ENCODE data around the gene SIX3. TPM values are rescaled to one million over a fixed set of nuclear protein-coding genes. Genes with fewer than 3 reads are reported as not detected.

The SIX3 gene
- total RNA-seq, 1 experiment from 2014 or later, result not detected

DNA sequence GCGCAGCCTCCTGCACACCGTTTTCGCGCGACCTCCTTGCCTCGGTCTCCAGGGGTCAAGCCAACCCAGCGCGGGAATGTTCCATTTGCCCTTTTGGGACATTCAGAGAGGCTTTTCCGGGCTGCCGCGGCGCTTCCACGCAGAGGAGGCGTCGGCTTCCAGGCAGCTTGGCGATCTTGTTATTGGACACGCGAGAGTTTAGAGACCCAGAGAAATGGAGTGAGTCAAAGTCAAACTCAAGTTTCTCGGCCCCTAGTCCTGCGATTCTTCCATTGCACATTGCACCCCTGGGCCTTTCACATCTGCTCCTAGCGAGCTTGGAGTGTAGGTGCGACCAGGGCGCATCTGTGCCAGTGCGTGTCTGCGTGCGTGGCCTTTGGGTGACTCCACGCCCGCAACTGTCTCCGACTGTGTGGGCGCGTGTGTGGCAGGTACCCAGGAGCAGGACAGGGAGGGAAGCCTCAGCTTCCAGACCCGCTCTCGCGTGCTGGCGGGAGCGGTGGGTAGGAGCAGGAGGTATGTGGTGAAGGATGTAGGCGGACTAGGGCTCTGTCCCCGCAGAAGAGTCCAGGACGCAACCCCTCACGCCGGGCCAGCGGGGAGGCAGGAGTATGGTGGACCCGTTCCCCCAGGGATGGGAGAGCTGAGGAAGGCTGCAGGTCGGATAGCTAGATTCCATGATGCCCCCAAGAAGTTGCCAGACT lies 13.5 kb downstream of the SIX3 start:
- no peak for DNase-seq (ENCODE audit: low read depth)

DNA sequence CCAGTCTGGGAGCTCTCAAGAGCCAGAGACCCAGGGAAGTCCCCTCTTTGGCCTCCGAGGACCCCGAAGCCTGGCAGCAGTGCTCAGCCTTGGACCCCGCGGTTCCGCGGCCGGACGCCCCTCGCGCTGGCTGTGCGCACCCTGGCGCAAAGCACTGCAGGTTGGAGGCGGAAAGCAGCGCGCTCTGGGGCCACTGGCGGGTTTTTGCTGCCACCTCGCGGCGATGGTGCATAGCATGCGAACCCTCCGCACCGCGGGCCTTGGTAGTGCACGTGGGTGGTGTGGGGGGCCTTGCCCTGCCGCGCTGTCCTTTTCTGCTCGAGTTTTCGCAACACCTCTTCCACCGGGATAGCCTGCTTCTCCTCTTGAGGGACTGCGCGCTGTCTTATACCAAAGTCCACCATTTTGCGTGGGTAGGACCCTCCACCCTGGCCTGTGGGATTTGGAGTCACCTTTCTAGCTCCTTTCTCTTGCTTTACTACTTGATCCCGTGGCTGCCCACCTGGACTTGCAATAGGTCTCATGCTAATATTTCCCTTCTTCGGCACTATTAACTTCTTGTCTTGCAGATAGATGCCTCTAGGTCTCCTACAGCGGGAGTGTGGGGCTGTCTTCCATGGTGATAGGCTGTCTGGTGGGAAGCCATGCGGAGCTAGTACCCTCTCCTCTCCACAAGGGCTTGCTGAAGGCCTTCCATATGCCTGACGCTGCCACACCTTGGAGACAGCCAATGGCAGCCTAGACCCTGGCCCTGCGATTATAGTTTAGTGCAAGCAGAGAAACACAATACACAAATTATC lies 14.3 kb downstream of the SIX3 start:
- peak; percentile 60 for DNase-seq (ENCODE audit: low read depth)

- no peak for DNase-seq (ENCODE audit: low read depth)
Measured at GRCh38 chr2:44956843-44957242, 15.3 kb downstream of the SIX3 start.

DNA sequence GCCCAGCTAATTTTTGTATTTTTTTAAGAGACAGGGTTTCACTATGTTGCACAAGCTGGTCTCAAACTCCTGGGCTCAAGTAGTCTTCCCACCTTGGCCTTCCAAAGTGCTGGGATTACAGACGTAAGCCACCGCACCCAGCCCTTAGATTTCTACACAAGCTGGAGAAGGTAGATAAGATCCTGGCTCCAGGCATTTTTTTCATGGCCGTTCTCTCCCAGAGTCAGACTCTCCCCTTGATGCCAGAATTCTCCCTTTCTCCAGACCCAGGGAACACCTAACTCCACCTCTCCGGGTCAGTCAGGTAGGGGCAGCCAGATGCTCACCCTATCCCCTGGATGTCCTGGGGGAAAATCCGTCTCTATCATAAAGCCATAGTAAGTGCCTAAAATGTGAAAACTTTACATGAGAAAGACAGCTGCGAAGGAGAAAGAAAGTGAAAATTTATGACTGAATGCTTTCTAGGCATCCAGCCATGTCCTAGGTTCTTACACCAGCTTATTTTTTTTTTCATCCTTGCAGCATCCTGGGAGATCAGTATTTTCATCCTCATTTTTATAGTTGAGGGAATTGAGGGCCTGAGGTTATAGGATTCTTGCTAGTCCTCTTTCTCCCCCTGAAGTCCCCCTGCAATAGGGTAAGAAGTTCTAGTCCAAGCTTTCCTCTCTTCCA lies 16.3 kb downstream of the SIX3 start:
- DNase-seq (ENCODE audit: low read depth), result no peak

GRCh38 chr2:44959855-44960254 lies 18.4 kb downstream of the SIX3 start:
- no peak for DNase-seq (ENCODE audit: low read depth)

- DNase-seq (ENCODE audit: low read depth), result no peak
Measured at GRCh38 chr2:44960871-44961270, 19.4 kb downstream of the SIX3 start.

DNA sequence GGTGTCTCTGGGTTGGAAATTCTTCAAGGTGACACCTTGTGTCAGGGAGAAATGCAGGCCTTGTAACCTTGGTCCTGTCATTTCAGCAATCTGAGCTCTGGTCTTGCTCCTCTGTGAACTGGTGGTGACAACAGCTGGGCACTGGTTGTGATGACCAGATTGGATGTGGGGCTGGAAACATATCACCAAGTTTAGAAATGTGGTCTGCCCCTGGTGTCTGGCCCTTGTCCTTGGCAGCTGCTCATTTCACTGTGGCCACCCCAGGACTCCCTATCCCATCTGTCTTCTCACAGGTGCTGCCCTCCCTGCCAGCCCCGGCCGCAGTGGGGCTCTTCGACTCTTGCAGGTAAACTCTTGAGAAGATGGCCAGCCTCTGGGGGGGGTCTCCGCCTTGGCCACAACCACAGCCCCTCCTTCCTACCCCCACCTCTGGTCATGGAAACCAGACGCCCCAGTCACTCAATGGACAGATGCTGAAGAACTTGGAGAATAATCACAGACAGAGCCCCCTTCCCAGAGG lies 20.7 kb downstream of the SIX3 start:
- DNase-seq (ENCODE audit: low read depth), result no peak

GRCh38 chr2:44964752-44965236 lies 23.3 kb downstream of the SIX3 start:
- DNase-seq (ENCODE audit: low read depth), result no peak

GRCh38 chr2:44965684-44966083 lies 24.2 kb downstream of the SIX3 start:
- DNase-seq (ENCODE audit: low read depth), result no peak

GRCh38 chr2:44967056-44967455 lies 25.6 kb downstream of the SIX3 start:
- no peak for DNase-seq (ENCODE audit: low read depth)

DNA sequence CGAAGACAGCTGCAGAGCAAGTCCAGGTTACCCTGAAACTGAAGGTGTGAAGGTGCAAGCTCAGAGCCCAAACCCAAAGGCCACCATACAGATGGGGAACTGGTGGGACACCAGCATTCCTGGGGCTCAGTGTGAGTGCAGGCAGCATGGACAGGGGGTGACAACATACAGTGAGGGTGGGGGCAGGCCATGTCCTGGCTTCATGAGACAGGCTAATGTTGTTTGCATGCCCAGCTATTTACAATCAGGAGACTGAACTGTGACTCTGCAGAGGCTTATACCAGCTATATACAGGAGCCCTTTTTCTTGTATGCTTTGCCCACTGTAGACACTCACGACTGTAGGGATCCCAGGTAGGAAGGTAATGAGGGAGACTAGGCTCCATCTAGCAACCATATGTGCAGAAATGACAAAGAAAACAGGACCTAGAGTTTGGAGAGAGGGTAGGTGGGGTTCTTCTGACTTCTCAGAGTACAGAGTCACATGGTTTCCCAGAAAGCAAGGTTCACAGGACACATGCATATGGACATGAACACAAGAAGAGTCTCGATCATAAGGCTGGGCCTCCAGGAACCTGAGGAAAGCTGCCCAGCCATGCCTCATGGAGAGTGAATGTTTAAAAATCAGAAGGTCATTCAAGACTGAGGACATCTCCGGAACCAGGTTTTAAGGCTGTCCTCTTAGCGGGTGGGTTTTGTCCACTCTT lies 26.4 kb downstream of the SIX3 start:
- DNase-seq (ENCODE audit: low read depth), result no peak

- no peak for DNase-seq (ENCODE audit: low read depth)
Measured at GRCh38 chr2:44969936-44970335, 28.4 kb downstream of the SIX3 start.

DNA sequence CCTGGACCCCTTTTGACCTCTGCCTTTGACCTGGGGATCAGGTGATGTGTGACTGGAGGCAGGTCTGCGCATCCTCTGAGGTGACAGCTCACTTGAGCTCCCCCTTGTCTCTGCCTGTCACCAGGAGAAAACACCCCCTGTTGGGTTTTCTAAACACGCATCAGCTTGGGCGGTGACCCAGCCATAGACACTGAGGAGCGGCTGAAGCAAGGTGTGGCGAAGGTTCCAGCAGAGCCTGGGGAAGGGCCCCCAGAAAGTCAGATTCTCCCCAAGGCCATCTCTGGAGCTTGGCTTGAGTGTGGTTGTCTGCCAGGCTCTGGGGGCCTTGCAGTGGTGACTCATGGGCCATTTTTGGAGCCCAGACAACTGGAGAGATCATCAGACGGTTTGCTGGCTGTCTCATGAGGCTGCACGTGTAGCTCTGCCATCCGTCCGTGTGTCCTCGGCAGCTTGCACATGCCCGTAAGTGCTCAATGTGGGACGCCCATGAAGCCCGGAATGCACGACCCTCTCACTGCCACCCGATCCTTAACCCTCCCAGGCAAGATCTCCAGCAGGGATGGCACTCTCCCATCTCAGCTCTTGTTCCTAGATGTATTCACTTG lies 29.4 kb downstream of the SIX3 start:
- DNase-seq (ENCODE audit: low read depth), result no peak

GRCh38 chr2:44972771-44973535 lies 31.5 kb downstream of the SIX3 start:
- no peak for DNase-seq (ENCODE audit: low read depth)

- DNase-seq (ENCODE audit: low read depth), result peak; percentile 51
Measured at GRCh38 chr2:44974064-44974715, 32.7 kb downstream of the SIX3 start.

GRCh38 chr2:44975571-44976450 lies 34.3 kb downstream of the SIX3 start:
- no peak for DNase-seq (ENCODE audit: low read depth)

DNA sequence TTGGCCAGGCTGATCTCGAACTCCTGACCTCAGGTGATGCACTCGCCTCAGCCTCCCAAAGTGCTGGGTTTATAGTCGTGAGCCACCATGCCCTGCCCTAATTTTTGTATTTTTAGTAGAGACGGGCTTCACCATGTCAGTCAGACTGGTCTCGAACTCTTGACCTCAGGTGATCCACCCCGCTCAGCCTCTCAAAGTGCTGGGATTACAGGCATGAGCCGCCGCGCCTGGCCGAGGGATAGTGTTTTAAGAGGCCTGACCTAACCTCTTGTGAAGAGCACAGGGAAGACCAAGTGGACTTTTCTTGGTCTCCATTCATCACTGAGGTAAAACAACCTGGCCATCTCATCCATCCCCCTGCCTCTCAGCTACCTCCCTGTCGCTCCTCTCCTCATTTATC lies 38.1 kb downstream of the SIX3 start:
- no peak for DNase-seq (ENCODE audit: low read depth)
